KOPT-K1 (cell line): Measurements from ENCODE around the gene ANKEF1.

ENCODE experiments used
- H3K27ac ChIP-seq: fragments of 200-600 bp; sonication (generic); 2 replicates; pipeline ENCODE4 v1.5.1; 2016; ENCODE audit warnings: antibody characterized with exemption, mild to moderate bottlenecking, low read depth, low read length; ENCODE audit not compliant: poor library complexity, severe bottlenecking
- H3K36me3 ChIP-seq: fragments of 200-600 bp; sonication (generic); 2 replicates; pipeline ENCODE4 v1.5.1; 2017; ENCODE audit warnings: antibody characterized with exemption, mild to moderate bottlenecking, low read length, moderate library complexity; ENCODE audit not compliant: insufficient read depth
- H3K9me3 ChIP-seq: fragments of 200-600 bp; sonication (generic); 2 replicates; pipeline ENCODE4 v1.5.1; 2017; ENCODE audit warnings: antibody characterized with exemption, low read length, mild to moderate bottlenecking; ENCODE audit not compliant: insufficient read depth, poor library complexity, severe bottlenecking

ANKEF1 gene

GRCh38 chr20:10061641-10062040 is 26.9 kb downstream of the ANKEF1 start:
- H3K36me3 ChIP-seq: no peaks in the 10 kb centered on the region
- no peaks in the 10 kb centered on the region for H3K9me3 ChIP-seq
- no peak overlapping the region for H3K27ac ChIP-seq

GRCh38 chr20:10063482-10063881 is 28.7 kb downstream of the ANKEF1 start:
- Histone ChIP-seq H3K9me3 (no peaks in the 10 kb centered on the region), H3K27ac (no peak overlapping the region), H3K36me3 (no peaks in the 10 kb centered on the region)

GRCh38 chr20:10064611-10065010 is 29.8 kb downstream of the ANKEF1 start:
- Histone ChIP-seq H3K27ac (no peak overlapping the region), H3K36me3 (no peaks in the 10 kb centered on the region), H3K9me3 (no peaks in the 10 kb centered on the region)

- Histone ChIP-seq H3K9me3 (no peaks in the 10 kb centered on the region), H3K27ac (no peak overlapping the region), H3K36me3 (no peaks in the 10 kb centered on the region)
Observed at GRCh38 chr20:10065154-10065833, 30.5 kb downstream of the ANKEF1 start.

- no peaks in the 10 kb centered on the region for H3K9me3 ChIP-seq
- H3K36me3 ChIP-seq: no peaks in the 10 kb centered on the region
- H3K27ac ChIP-seq: no peak overlapping the region
Observed at GRCh38 chr20:10067321-10067720, 32.5 kb downstream of the ANKEF1 start.

- Histone ChIP-seq H3K9me3 (no peaks in the 10 kb centered on the region), H3K27ac (no peak overlapping the region), H3K36me3 (no peaks in the 10 kb centered on the region)
Observed at GRCh38 chr20:10074513-10074912, 39.7 kb downstream of the ANKEF1 start.

- Histone ChIP-seq H3K9me3 (no peaks in the 10 kb centered on the region), H3K36me3 (no peaks in the 10 kb centered on the region), H3K27ac (no peak overlapping the region)
Observed at GRCh38 chr20:10075606-10076005, 40.8 kb downstream of the ANKEF1 start.

- H3K36me3 ChIP-seq: no peaks in the 10 kb centered on the region
- no peak overlapping the region for H3K27ac ChIP-seq
- no peaks in the 10 kb centered on the region for H3K9me3 ChIP-seq
Observed at GRCh38 chr20:10076126-10077080, 41.6 kb downstream of the ANKEF1 start.

- Histone ChIP-seq H3K27ac (no peak overlapping the region), H3K36me3 (no peaks in the 10 kb centered on the region), H3K9me3 (no peaks in the 10 kb centered on the region)
Observed at GRCh38 chr20:10077081-10077471, 42.3 kb downstream of the ANKEF1 start.

GRCh38 chr20:10077886-10078285 is 43.1 kb downstream of the ANKEF1 start:
- Histone ChIP-seq H3K9me3 (no peaks in the 10 kb centered on the region), H3K27ac (no peak overlapping the region), H3K36me3 (no peaks in the 10 kb centered on the region)

- H3K9me3 ChIP-seq: no peaks in the 10 kb centered on the region
- no peaks in the 10 kb centered on the region for H3K36me3 ChIP-seq
- no peak overlapping the region for H3K27ac ChIP-seq
Observed at GRCh38 chr20:10078403-10078802, 43.6 kb downstream of the ANKEF1 start.

GRCh38 chr20:10079964-10080363 is 45.2 kb downstream of the ANKEF1 start:
- Histone ChIP-seq H3K27ac (no peak overlapping the region), H3K9me3 (no peaks in the 10 kb centered on the region), H3K36me3 (no peaks in the 10 kb centered on the region)

- no peak overlapping the region for H3K27ac ChIP-seq
- H3K9me3 ChIP-seq: no peaks in the 10 kb centered on the region
- H3K36me3 ChIP-seq: no peaks in the 10 kb centered on the region
Observed at GRCh38 chr20:10080574-10080973, 45.8 kb downstream of the ANKEF1 start.

GRCh38 chr20:10089871-10090587 is 55.2 kb downstream of the ANKEF1 start:
- Histone ChIP-seq H3K27ac (no peak overlapping the region), H3K9me3 (no peaks in the 10 kb centered on the region), H3K36me3 (no peaks in the 10 kb centered on the region)

GRCh38 chr20:10090588-10091166 is 55.9 kb downstream of the ANKEF1 start:
- no peaks in the 10 kb centered on the region for H3K9me3 ChIP-seq
- H3K27ac ChIP-seq: no peak overlapping the region
- no peaks in the 10 kb centered on the region for H3K36me3 ChIP-seq
